HEK293 (cell line): ENCODE measurements around the gene DBF4.
"Not testable (repeated sequence)": the region's sequence is repeated elsewhere in the genome, so short reads cannot be mapped to it uniquely, and the experiment has no call there.

ENCODE experiments used
- BCL11A ChIP-seq: fragments of 450-650 bp; formaldehyde crosslinking; IDR thresholded peaks from 2 replicates; pipeline ENCODE4 v1.5.1; 2016; ENCODE audit warnings: low read depth, missing biosample characterization, missing genetic modification characterization
- CTCF ChIP-seq: fragments of 450-650 bp; formaldehyde crosslinking; IDR thresholded peaks from 2 replicates; pipeline ENCODE4 v1.5.1; 2016; ENCODE audit warnings: missing biosample characterization, missing genetic modification characterization
- PBX3 ChIP-seq: sonication (generic); formaldehyde crosslinking; IDR thresholded peaks from 2 replicates; pipeline ENCODE4 v1.8.1; 2022; ENCODE audit warnings: mild to moderate bottlenecking, moderate library complexity, missing genetic modification reagents
- REST ChIP-seq: fragments of 450-650 bp; formaldehyde crosslinking; IDR thresholded peaks from 2 replicates; pipeline ENCODE4 v1.5.1; 2016; ENCODE audit warnings: missing biosample characterization, missing genetic modification characterization
- ZBTB1 ChIP-seq: fragments of 450-650 bp; formaldehyde crosslinking; IDR thresholded peaks from 2 replicates; pipeline ENCODE4 v1.5.1; 2016; ENCODE audit warnings: missing biosample characterization, missing genetic modification characterization
- ZFHX2 ChIP-seq: fragments of 450-650 bp; formaldehyde crosslinking; conservative IDR thresholded peaks from 2 replicates; pipeline ENCODE4 v1.5.1; 2016; ENCODE audit warnings: missing biosample characterization, missing genetic modification characterization
- ZNF214 ChIP-seq: fragments of 450-650 bp; formaldehyde crosslinking; IDR thresholded peaks from 2 replicates; pipeline ENCODE4 v1.5.1; 2017; ENCODE audit warnings: missing biosample characterization, mild to moderate bottlenecking, missing genetic modification characterization, borderline replicate concordance
- ZNF324 ChIP-seq: fragments of 450-650 bp; formaldehyde crosslinking; IDR thresholded peaks from 2 replicates; pipeline ENCODE4 v1.5.1; 2016; ENCODE audit warnings: missing biosample characterization, missing genetic modification characterization
- ZNF623 ChIP-seq: fragments of 450-650 bp; formaldehyde crosslinking; IDR thresholded peaks from 2 replicates; pipeline ENCODE4 v1.5.1; 2016; ENCODE audit warnings: missing biosample characterization, missing genetic modification characterization
- ZNF768 ChIP-seq: fragments of 450-650 bp; formaldehyde crosslinking; IDR thresholded peaks from 2 replicates; pipeline ENCODE4 v1.5.1; 2018; ENCODE audit warnings: missing biosample characterization, mild to moderate bottlenecking, missing genetic modification characterization
- ZNF843 ChIP-seq: fragments of 450-650 bp; formaldehyde crosslinking; IDR thresholded peaks from 2 replicates; pipeline ENCODE4 v1.5.1; 2016; ENCODE audit warnings: missing biosample characterization, missing genetic modification characterization
- TF ChIP-seq, protein P1 (sequence below): IDR thresholded peaks from 2 replicates; pipeline ENCODE4 v1.6.1; 2011; ENCODE audit warnings: mild to moderate bottlenecking, low read depth, low read length, borderline replicate concordance

- not testable (repeated sequence) for TF ChIP-seq CTCF (tag by site-specific recombination); ZNF843 (tag by site-specific recombination); ZNF768 (tag by site-specific recombination); BCL11A (tag by site-specific recombination); ZNF324 (tag by site-specific recombination); ZBTB1 (tag by site-specific recombination); REST (tag by site-specific recombination); PBX3 (CRISPR knock-in tag); ZNF214 (tag by site-specific recombination); ZNF623 (tag by site-specific recombination); ZFHX2
- TF ChIP-seq, protein P1, sequence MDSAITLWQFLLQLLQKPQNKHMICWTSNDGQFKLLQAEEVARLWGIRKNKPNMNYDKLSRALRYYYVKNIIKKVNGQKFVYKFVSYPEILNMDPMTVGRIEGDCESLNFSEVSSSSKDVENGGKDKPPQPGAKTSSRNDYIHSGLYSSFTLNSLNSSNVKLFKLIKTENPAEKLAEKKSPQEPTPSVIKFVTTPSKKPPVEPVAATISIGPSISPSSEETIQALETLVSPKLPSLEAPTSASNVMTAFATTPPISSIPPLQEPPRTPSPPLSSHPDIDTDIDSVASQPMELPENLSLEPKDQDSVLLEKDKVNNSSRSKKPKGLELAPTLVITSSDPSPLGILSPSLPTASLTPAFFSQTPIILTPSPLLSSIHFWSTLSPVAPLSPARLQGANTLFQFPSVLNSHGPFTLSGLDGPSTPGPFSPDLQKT, result not testable (repeated sequence)
Observed at GRCh38 chr7:87945926-87946325, 69.6 kb downstream of the DBF4 start.
